H1 (cell line): ENCODE data around the gene PACSIN2.

ENCODE experiments used
- BACH1 ChIP-seq: IDR thresholded peaks from 2 replicates; pipeline ENCODE4 v1.6.1; 2012; ENCODE audit warnings: low read length, improper control_type of control experiment
- CTCF ChIP-seq, 3 experiments: IDR thresholded peaks; 1 replicate in 2 of 3; 2 replicates in 1 of 3; pipeline versions ENCODE4 v1.5.1 to v1.6.1; 2011; ENCODE audit warnings: low read length in 3 of 3, mild to moderate bottlenecking in 3 of 3, inconsistent platforms in 2 of 3, low read depth in 1 of 3, moderate library complexity in 1 of 3; ENCODE audit not compliant: insufficient read depth in 1 of 3; ENCODE audit errors: control extremely low read depth in 1 of 3
- E2F6 ChIP-seq: IDR thresholded peaks from 2 replicates; pipeline ENCODE4 v1.6.1; 2012; ENCODE audit warnings: inconsistent platforms
- EZH2 ChIP-seq: fragments of 200-600 bp; sonication (generic); IDR thresholded peaks from 2 replicates; pipeline ENCODE4 v1.7.1; 2012; ENCODE audit warnings: low read depth, mild to moderate bottlenecking, moderate library complexity, low read length, inconsistent platforms; ENCODE audit not compliant: severe bottlenecking
- MAFK ChIP-seq: IDR thresholded peaks from 2 replicates; pipeline ENCODE4 v1.6.1; 2012; ENCODE audit warnings: low read depth, mild to moderate bottlenecking, improper control_type of control experiment, low read length
- MAX ChIP-seq: IDR thresholded peaks from 2 replicates; pipeline ENCODE4 v1.6.1; 2012; ENCODE audit warnings: inconsistent platforms
- POLR2A ChIP-seq, 2 experiments: IDR thresholded peaks; 1 replicate in 1 of 2; 2 replicates in 1 of 2; pipeline ENCODE4 v1.6.1; 2011; ENCODE audit warnings: low read depth in 2 of 2, low read length in 2 of 2, mild to moderate bottlenecking in 2 of 2; ENCODE audit errors: control extremely low read depth in 1 of 2
- RAD21 ChIP-seq, 2 experiments: IDR thresholded peaks in 1 of 2; conservative IDR thresholded peaks in 1 of 2; 2 replicates each; pipeline ENCODE4 v1.6.1; 2011; ENCODE audit warnings: low read depth in 2 of 2, low read length in 2 of 2, improper control_type of control experiment in 1 of 2, inconsistent platforms in 1 of 2, mild to moderate bottlenecking in 1 of 2, moderate library complexity in 1 of 2

- no peak for TF ChIP-seq EZH2
- TF ChIP-seq POLR2A (IDR thresholded peaks at IDR 0.05; ENCODE audit: control extremely low read depth in 1 of 2, low read depth in 2 of 2, low read length in 2 of 2), result no peak
- no peak for TF ChIP-seq CTCF (IDR thresholded peaks at IDR 0.05; ENCODE audit: control extremely low read depth in 1 of 3, insufficient read depth in 1 of 3, low read depth in 1 of 3, low read length in 3 of 3)
- TF ChIP-seq MAFK, result no peak
- no peak for TF ChIP-seq RAD21 (IDR thresholded peaks at IDR 0.05 in 1 of 2, conservative IDR thresholded peaks at IDR 0.05 in 1 of 2; ENCODE audit: low read depth in 2 of 2, low read length in 2 of 2)
- TF ChIP-seq MAX, result no peak
- no peak for TF ChIP-seq E2F6
- no peak for TF ChIP-seq BACH1
These were observed 142.1 kb downstream of the PACSIN2 start for GRCh38 chr22:42872821-42873220.
